Glomerular visceral epithelial cell (primary cell): ENCODE data around the gene RNF151.
"Not testable (repeated sequence)": the region's sequence is repeated elsewhere in the genome, so short reads cannot be mapped to it uniquely, and the experiment has no call there.

Source experiments
- DNase-seq: peaks from one replicate; pipeline ENCODE4 v3.0.0-alpha.2; 2016; ENCODE audit errors: extremely low spot score

Gene RNF151, protein sequence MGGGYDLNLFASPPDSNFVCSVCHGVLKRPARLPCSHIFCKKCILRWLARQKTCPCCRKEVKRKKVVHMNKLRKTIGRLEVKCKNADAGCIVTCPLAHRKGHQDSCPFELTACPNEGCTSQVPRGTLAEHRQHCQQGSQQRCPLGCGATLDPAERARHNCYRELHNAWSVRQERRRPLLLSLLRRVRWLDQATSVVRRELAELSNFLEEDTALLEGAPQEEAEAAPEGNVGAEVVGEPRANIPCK

DNA sequence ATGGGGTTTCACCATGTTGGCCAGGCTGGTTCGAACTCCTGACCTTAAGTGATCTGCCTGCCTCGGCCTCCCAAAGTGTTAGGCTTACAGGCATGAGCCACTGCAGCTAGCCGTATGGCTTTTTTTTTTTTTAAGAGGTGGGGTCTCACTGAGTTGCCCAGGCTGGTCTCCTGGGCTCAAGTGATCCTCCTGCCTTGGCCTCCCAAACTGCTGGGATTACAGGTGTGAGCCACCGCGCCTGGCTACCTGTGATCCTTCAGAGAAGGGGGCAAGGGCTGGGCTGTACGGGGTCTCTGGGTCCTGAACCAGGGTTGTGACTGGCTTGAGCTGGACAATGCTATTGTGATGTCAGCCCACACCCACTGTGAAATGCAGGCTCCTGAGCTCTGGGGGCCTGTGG, at the start of gene RNF151:
RNF151 (plus strand) TSS at position 397 of the 400 bp plus-strand sequence. CDS start 26 bp downstream, outside the sequence.
- DNase-seq = no peak

DNA sequence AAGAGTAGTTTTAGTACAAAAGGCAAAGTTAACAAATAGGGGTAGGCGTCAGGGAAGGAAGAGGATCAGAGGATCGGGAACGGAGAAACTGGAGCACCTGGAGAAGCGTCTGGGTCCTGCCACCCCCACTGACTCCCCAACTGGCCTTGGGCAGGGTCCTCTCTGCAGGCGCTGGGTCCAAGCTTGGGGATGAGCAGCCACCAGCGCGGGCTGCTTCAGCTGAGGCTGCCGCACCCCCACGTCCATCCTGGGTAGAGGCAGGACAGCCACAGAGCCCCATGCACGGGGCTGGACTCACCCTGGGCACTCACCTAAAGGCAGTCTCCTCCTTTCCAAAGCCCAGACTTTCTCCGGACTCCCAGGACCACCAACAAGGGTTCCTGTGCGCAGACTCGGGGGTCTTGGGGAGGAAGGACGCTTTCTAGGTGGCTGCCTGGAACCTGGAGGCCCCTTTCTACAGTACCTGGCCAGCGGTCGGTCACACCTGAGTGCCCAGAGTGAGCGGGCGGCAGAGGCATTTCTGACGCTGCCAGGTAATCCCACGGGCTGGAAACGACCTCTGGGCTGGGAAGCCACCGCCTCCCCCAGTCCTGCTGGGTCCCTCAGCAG, 49.5 kb upstream of the RNF151 start:
- no peak for DNase-seq

DNA sequence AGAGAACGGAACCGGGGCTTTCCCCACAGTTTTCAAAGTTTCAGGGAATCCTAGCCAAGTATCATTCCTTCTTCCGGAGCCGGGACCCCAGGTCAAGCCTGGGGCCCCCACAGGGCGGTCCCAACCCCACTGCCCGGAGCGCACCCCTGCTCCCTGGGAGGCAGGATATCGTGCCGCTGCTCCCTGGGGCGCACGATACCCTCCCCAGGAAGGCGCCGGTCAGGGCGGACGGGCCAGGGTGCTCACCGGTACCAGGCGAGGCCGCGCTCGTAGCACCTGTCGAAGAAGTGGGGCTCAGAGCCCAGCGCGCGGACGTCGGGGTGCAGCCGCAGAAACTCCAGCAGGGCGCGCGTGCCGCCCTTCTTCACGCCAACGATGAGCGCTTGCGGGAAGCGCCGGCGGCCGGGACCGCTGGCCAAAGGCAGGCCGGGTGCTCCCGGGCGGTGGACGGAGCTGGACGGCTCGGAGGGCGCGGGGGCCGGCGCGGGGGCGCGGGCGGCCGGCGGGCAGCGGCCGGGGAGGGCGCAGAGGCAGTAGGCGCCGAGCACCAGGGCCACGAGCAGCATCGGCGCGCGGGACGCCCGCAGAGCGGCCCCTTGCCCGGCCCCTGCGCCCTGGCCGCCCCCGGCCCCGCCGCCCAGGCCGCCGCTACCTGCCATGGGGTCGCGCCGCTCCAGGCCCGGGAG, 48.8 kb upstream of the RNF151 start:
- DNase-seq = no peak

DNA sequence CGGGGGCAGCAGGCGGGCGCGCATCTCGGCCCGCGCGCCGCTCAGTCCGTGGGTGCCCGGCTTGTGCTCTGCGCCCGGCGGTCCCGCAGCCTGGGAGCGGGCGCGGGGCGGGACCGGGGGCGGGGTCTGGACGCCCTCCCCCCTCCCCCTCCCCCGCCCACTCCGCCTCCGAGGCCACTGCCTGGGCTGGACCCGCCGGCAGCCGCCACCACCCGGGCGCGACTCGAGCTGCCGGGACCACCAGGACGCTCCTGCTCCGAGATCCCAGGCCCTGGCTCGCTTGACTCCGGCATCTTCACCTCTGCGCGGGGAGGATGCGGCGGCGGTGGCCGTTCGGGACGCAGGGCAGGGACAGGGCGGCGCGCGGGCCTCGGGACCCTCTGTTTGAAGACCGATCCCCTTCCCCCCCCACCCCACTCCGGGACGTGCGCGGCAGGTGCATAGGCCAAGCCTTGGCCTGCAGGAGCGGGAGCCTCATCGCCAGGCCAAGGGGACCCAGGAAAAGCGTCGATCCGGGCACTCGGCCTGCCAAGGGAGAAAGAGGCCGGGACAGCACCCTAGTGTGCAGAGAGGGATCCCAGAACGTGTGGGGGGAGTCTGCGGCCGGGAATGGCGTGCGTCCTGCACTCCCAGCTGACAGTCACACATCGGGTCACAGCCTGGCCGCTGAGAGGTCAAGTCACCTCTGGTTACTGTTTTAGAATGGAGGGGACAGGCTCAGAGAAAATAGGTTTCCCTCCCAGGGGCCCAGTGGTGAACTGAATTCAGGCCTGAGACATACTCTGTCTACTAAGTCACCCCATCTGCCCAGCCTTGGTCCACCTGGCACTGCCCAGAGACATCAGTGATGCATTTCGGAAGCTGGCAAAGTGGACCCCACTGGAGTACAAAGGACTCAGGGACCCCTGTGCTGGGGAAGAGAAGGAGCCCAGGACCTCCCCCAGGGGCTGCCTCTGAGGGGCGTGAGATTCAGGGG, 48.0 kb upstream of the RNF151 start, which contains the start of gene HS3ST6:
HS3ST6 (minus strand) TSS at position 65 of the 976 bp plus-strand sequence. CDS start 92 bp downstream, outside the sequence.
- DNase-seq = no peak

DNA sequence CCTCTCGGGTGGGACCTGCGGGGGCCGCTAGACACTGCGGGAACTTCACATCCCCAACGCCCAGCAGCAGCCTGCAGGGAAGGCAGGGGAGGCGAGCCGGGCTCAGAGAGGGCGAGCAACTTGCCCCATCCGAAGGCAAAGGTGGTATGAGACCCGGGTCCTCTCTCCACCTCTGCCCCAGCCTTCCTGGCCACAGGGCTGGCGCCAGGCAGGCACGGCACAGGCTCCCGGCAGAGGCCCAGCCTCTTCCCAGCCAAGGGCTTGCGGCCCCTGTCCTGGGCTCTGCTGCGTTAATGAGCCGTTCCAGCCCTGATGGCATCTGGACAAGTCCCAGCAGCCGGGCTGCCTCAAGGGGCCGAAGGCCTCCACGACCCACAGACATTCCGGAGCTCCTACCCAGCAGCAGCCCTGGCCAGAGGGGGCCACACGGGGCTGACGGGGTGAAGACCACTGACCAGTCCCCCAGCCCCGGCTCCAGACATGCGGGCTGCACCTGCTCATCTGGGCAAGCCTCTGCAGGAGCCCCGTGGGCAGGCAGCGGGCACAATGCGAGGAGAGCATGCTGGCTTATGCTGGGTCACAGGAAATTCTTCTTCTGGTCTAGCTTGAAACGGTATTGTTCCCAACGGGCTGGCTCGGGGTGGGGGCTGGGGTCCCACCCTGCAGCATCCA, 47.2 kb upstream of the RNF151 start:
- DNase-seq = no peak

DNA sequence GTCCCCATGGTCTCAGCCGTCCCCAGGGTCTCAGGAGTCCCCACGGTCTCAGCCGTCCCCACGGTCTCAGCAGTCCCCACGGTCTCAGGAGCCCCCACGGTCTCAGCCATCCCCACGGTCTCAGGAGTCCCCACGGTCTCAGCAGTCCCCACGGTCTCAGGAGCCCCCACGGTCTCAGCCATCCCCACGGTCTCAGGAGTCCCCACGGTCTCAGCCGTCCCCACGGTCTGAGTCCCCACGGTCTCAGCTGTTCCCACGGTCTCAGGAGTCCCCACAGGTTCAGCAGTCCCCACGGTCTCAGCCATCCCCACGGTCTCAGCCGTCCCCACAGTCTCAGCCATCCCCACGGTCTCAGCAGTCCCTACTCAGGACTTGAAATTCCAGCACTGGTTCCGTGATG, 46.5 kb upstream of the RNF151 start:
- DNase-seq = not testable (repeated sequence)

DNA sequence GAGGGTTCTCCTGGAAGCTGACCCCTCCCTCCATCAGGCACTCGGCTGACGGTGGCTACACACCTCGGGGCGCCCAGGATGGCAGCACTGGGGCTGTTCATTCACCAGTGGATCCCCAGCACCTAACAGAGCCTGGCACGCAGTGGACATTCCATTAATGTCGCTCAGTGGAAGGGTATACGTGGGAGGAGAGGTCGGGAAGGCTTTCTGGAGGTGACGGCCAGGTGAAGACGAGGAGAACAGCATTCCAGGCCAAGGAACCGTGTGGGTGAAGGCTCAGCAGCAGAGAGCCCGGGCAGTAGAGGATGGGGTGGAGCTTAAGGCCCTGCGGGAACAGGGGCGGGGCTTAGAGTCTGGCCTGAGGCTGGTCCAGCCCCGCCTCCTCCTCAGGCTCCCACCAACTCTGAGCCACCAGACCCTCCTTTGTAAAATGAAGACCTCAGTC, 45.9 kb upstream of the RNF151 start:
- DNase-seq = no peak

DNA sequence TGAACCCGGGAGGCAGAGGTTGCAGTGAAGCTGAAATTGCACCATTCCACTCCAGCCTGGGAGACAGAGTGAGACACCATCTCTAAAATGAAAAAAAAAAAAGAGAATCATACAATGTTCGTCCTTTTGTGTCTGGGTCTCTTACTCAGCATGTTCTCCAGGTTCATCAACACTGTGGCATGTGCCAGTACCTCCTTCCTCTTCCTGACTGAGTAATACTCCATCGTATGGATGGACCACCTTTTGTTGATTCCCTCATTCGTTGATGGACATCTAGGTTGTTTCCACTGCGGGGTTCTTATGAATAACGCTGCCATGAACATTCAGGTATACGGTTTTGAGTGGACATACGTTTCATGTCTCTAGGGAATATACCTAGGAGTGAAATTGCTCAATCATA, 44.3 kb upstream of the RNF151 start:
- no peak for DNase-seq

DNA sequence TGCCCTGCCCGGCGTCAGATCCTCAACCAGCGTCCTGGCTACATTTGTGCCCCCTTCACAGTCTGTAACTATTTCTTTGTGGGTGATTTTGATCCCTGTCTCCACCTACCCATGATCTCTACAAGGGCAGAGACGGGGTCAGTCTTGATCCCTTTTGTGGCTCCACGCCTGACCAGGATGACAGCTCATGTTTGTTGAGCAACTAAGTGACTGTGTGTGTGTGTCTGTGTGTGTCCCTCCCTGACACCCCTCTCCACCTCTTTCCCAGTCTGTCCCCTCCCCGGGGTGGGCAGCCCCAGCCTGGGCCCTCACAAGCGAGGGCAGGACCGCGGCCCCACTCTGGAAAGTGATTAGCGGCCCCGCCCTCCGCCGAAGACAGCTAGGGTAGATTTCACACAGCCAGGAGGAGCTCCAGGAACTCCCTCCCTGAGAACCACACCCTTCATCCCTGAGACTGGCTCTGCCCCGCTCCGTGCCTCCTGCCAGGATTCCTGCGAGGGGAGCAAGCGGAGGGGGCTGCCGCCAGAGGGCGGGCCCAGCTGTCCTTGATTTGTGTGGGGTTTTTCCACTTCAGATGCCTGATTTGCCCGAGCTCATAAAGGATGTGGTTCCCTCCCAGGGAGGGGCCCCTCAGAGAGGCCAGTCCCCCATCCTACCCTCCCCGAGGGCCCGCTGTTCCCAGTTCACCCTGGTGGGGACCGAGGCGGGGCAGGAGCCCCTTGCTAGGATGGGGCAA, 43.2 kb upstream of the RNF151 start:
- DNase-seq = peak; percentile 45

DNA sequence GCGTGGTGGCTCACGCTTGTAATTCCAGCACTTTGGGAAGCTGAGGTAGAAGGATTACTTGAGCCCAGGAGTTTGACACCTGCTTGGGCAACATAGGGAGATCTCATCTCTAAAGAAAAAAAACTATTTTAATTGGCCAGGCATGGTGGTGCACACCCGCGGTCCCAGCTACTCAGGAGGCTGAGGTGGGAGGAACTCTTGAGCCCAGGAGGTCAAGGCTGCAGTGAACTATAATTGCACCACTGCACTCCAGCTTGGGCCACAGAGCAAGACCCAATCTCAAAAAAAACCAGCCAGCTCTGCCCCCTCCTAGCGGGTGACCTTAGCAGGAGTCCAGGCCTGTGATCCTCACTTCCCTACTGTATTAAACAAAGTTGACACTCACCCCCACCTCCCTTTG, 42.6 kb upstream of the RNF151 start:
- DNase-seq = no peak

DNA sequence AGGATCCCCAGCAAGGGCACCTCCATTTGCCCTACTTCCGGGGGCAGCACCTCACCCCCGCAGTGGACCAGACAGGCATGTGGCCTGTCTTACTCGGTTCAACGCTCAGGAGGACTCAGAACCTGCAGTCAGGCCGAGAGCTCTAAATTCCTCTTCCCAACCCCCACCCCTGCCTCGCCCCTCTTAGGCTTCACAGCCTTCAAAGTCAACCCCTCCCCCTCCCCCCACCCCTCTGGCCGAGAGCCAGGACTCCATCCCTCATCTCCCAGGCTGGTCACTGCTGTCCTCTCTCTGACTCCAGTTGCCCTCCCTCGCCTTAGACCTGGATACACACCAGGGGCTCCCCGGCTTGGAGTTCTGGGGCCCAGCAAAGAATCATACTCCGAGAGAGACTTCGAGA, 40.4 kb upstream of the RNF151 start:
- no peak for DNase-seq

DNA sequence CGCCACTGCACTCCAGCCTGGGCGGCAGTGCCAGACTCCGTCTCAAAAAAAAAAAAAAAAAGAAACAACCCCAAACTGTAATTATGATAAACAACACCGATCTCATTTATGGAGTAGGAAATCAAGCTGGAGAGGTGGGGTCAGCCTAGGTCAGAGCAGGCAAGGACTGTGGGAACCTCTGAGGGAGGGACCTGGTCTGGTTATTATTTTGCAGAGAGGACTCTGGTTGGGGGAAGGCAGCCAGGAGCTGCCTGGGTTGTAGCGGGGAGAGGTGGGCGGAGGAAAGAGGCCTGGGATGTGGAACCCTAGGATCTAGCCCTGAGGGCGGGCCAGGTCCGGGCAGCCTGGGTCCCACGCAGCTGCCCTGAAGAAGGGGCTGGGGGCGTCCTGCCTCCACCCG, 37.6 kb upstream of the RNF151 start:
- no peak for DNase-seq

DNA sequence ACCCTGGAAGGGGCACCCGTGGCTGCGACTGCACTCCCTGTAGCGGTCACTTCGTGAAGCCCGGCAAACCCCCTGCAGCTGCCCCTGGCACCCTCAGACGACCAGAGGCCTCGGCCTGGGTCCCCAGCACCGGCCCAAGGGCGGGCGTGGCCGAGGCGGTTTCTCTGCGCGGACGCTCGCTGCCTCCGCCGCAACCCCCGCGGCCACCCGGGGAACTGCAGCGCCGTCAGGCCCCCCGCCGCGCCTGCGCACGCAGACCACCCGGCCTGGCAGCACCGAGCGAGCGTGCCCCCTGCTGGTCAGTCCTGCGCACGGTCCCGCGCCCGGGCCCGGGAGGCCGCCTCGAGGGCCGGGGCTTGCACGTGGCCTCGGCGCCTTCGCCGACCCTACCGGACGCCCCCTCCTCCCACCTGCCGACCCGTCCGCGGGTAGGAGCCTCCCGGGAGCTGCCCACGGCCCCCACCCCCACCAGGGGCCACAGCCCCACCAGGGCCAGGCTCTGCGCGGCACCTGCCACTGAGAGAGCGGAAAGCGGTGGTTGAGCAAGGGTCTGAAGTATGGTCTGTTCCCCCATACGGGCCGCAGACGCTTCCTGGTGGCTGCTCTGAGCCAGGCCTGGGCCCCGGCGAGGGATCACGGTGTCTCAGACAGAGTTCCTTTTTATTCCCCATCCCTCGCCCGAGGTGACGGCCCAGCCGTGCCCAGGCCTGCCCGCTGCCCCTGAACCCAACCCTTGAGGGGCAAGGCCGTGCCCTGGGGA, 36.9 kb upstream of the RNF151 start:
- DNase-seq = peak; percentile 82

DNA sequence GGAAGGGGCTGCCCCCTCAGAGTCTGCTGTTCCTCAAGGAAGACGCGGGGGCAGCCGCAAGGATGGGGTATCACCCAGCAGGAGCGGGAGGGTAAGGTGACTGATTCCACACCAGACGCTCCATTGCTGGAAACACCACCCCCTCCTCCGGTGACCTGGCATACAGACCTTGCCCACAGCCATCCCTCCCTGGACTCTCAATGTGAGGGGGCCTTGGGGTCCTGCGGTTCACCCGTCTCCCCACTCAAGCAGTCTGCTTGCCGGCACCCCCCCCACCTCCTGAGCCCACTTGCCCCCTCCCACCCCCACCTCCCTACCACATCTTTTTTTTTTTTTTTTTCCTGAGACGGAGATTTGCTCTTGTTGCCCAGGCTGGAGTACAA, 36.3 kb upstream of the RNF151 start:
- no peak for DNase-seq

DNA sequence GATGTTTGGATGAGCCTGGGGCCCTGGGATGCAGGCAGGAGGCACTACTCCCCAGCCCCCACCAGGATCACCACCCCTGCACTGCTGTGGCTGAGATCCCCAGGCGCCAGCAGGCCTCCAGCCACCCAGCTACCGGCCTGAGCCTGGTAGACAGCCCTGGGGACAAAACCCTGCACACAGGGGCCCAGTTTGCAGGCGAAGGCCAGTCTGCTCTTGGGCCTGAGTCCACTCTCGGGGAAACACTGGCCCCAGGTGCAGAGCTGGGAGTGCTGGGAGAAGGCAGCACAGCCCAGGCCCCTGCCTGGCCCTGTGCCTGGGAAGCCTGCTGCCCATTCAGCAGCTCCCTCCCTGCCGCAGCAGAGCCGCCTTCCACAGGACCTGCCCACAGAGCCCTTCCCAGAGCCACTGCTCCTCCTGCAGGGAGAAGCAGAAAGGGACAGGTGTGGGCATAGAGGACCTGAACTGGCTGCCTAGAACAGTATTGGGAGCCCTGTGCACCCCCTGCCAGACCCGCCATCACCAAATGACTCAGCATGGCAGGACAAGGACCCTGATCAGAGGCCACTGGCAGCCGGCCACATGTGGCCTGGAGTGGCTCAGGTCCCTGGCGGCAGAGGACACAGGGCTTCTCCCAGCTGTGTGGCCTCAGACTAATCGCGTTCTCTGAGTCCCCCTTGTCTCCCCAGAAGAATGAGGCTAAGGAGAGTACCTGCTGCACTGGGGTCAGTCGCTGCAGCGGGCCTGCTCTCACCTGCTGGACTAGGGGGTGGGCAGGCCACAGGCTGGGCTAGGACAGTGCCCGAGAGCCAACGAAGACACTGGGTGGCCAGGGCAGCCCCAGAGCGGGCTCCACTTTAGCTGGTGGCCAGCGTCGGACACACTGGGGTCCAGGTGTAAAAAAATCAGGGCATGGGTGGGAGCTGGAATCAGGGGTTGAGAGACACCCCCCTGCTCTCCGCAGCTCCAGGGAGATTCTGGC, 34.3 kb upstream of the RNF151 start:
- DNase-seq = peak; percentile 29

DNA sequence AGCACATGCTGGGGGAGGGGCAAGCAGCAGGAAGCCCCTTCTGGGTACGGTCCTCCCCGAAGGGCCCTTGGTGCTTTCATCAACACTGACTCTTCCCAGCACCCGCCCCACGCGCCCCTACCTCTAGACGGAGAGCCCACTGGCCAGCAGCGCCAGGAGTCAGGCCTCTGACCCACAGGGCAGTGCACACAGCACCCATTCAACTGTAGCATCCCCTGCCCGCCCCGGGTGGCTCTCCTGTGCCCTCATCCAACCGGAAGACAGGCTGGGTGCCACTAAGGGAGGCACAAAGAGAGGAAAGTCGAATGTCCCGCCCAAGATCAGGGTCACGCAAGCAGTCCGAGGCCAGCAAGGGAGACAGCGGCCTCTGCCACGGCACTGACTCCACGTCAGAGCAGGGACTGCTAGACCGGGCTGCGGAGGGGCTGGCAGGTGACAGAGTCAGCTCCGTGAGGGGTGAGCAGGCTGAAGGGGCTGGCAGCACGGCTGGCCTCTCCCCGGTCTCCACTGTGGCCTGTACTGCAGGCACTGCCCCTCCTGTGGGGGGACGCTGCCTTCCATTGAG, 33.5 kb upstream of the RNF151 start:
- no peak for DNase-seq

DNA sequence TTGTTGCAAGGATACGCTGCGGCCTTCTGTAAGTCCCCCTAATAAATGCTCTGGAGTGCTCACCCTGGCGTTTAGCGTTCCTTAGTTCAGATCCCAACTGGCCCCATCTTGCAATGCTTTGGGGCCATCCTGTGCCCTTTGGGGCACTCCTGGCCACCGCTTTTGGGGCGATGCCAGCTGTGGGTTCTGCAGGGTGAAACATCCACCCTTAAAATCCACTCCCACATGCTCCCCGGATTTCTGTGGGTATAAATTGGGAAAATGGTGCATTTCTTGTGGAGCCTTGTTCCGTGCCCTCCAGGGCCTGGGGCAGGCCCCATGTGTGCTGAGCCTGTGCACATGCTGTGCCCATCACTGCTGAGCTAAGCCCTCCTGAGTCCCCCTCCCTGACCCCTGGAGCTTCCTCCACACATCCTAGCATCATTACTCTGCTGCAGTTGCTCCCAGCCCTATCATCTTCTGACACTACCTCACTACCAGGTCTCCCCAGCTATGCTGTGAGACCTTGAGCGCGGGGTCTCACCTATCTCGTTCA, 29.6 kb upstream of the RNF151 start:
- no peak for DNase-seq

DNA sequence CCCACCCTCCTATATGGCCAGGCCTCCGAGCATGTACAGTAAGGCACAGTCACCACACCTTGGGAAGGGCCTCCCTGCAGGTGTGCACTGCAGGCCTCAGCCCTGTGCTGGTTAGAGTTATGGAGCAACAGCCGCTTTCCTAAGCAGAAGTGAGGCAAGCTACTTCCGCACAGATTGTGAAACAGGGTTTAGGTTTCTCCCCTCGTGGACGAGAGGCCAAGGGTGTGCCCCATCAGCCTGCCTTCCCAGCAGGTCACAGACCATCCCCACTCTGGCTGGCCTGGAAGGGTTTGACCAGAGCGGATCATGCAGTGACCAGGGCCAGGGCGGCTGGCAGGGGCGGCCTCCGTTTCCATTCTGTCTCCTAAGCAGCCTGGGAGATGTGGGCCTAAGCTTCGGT, 28.3 kb upstream of the RNF151 start:
- DNase-seq = no peak
